ENCODE results near the gene CHST1.

DNA sequence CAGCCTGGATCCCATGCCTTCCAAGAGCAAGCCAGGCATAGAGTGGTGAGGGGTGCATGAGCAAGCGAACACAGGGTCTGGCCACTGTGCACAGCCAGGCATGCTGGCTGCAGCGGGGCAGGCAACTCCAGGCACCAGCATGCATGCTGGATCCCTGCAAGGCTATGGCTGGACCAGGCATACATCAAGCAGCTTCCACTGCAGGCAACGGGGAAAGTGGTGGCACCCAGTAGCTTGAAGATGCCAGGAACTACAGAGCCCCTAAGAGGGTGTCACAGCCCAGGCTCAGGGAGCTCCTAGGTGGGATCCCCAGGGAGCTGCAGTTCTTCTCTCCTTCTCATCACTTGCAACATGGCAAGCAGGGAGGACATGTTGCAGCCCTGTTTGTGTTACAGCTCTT lies 45.2 kb downstream of the CHST1 start:
- TF ChIP-seq, protein P1, sequence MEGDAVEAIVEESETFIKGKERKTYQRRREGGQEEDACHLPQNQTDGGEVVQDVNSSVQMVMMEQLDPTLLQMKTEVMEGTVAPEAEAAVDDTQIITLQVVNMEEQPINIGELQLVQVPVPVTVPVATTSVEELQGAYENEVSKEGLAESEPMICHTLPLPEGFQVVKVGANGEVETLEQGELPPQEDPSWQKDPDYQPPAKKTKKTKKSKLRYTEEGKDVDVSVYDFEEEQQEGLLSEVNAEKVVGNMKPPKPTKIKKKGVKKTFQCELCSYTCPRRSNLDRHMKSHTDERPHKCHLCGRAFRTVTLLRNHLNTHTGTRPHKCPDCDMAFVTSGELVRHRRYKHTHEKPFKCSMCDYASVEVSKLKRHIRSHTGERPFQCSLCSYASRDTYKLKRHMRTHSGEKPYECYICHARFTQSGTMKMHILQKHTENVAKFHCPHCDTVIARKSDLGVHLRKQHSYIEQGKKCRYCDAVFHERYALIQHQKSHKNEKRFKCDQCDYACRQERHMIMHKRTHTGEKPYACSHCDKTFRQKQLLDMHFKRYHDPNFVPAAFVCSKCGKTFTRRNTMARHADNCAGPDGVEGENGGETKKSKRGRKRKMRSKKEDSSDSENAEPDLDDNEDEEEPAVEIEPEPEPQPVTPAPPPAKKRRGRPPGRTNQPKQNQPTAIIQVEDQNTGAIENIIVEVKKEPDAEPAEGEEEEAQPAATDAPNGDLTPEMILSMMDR (IDR thresholded peaks at IDR 0.05): no peak
- no peak for TF ChIP-seq POLR2A (IDR thresholded peaks at IDR 0.05)
